ENCODE measurements around the gene SAMD14.

Gene SAMD14

GRCh38 chr17:50128441-50129352 is 1.3 kb downstream of the SAMD14 start:
- Histone ChIP-seq H3K9me3 (ENCODE audit: control insufficient read depth, insufficient read depth, low read length) (no peaks in the 10 kb centered on the region), H3K4me3 (ENCODE audit: low read depth, low read length) (peak overlapping the region; percentile 61), H3K36me3 (ENCODE audit: control insufficient read depth, insufficient read depth, low read length) (no peaks in the 10 kb centered on the region), H3K27ac (ENCODE audit: low read depth, low read length) (peak overlapping the region; percentile 60), H3K4me1 (ENCODE audit: control insufficient read depth, insufficient read depth, low read length) (peaks cover 23% of the 10 kb centered on the region), H3K9ac (ENCODE audit: low read depth, low read length) (no peak overlapping the region), H3K27me3 (ENCODE audit: control insufficient read depth, insufficient read depth, low read length) (peaks cover 21% of the 10 kb centered on the region)

DNA sequence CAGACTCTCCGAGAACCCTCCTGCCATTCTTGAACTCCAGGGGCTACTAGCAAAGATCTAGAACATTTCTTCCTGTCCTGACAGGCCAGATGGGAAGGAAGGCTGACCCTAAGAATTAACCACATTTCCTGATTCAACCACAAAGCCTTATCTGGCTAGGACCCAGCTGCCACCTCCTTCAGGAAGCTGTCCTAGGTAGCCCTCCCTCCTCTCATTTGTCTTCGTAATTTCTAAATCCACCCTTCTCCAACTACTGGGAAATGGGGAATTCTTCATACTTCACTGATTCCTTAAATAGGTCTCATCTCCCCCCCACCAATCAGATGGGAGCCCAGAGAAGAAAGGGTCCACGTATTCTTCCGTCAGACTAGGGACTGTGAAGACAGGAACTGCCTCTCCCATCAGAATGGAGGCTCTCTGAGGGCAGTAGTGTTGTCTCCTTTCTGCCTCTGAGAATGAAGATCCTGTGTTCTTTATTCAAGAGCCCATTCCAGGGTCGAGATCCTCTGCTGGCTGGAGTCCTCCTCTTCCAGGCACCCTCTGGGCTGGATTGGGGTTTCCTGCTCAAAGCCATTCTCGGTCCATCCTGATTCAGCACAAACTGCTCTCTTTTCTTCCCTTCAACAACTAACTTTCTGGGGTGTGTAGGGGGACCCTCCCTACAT is 2.1 kb downstream of the SAMD14 start:
- Histone ChIP-seq H3K27me3 (ENCODE audit: control insufficient read depth, insufficient read depth, low read length) (peaks cover 21% of the 10 kb centered on the region), H3K9me3 (ENCODE audit: control insufficient read depth, insufficient read depth, low read length) (no peaks in the 10 kb centered on the region), H3K9ac (ENCODE audit: low read depth, low read length) (no peak overlapping the region), H3K4me1 (ENCODE audit: control insufficient read depth, insufficient read depth, low read length) (peaks cover 21% of the 10 kb centered on the region), H3K4me3 (ENCODE audit: low read depth, low read length) (peak overlapping the region; percentile 20; the same call in 1 of the 2 replicates), H3K36me3 (ENCODE audit: control insufficient read depth, insufficient read depth, low read length) (no peaks in the 10 kb centered on the region), H3K27ac (ENCODE audit: low read depth, low read length) (peak overlapping the region; percentile 47)

- Histone ChIP-seq H3K36me3 (ENCODE audit: control insufficient read depth, insufficient read depth, low read length) (no peaks in the 10 kb centered on the region), H3K9ac (ENCODE audit: low read depth, low read length) (no peak overlapping the region), H3K4me3 (ENCODE audit: low read depth, low read length) (no peak overlapping the region), H3K27ac (ENCODE audit: low read depth, low read length) (no peak overlapping the region), H3K4me1 (ENCODE audit: control insufficient read depth, insufficient read depth, low read length) (peaks cover 19% of the 10 kb centered on the region), H3K27me3 (ENCODE audit: control insufficient read depth, insufficient read depth, low read length) (peaks cover under 1% of the 10 kb centered on the region; the same call in 1 of the 2 replicates), H3K9me3 (ENCODE audit: control insufficient read depth, insufficient read depth, low read length) (no peaks in the 10 kb centered on the region)
Observed at GRCh38 chr17:50125420-50125997, 4.5 kb downstream of the SAMD14 start.

- Histone ChIP-seq H3K27me3 (ENCODE audit: control insufficient read depth, insufficient read depth, low read length) (peaks cover 14% of the 10 kb centered on the region), H3K27ac (ENCODE audit: low read depth, low read length) (peak overlapping the region; percentile 73), H3K9ac (ENCODE audit: low read depth, low read length) (no peak overlapping the region), H3K4me1 (ENCODE audit: control insufficient read depth, insufficient read depth, low read length) (peaks cover 19% of the 10 kb centered on the region), H3K9me3 (ENCODE audit: control insufficient read depth, insufficient read depth, low read length) (no peaks in the 10 kb centered on the region), H3K36me3 (ENCODE audit: control insufficient read depth, insufficient read depth, low read length) (no peaks in the 10 kb centered on the region), H3K4me3 (ENCODE audit: low read depth, low read length) (no peak overlapping the region)
Observed at GRCh38 chr17:50123649-50124349, 6.2 kb downstream of the SAMD14 start.

- Histone ChIP-seq H3K27me3 (ENCODE audit: control insufficient read depth, insufficient read depth, low read length) (peaks cover 21% of the 10 kb centered on the region), H3K4me3 (ENCODE audit: low read depth, low read length) (no peak overlapping the region), H3K4me1 (ENCODE audit: control insufficient read depth, insufficient read depth, low read length) (peaks cover 18% of the 10 kb centered on the region), H3K27ac (ENCODE audit: low read depth, low read length) (peak overlapping the region; percentile 73), H3K9me3 (ENCODE audit: control insufficient read depth, insufficient read depth, low read length) (no peaks in the 10 kb centered on the region), H3K36me3 (ENCODE audit: control insufficient read depth, insufficient read depth, low read length) (no peaks in the 10 kb centered on the region), H3K9ac (ENCODE audit: low read depth, low read length) (no peak overlapping the region)
Observed at GRCh38 chr17:50122945-50123344, 7.0 kb downstream of the SAMD14 start.

DNA sequence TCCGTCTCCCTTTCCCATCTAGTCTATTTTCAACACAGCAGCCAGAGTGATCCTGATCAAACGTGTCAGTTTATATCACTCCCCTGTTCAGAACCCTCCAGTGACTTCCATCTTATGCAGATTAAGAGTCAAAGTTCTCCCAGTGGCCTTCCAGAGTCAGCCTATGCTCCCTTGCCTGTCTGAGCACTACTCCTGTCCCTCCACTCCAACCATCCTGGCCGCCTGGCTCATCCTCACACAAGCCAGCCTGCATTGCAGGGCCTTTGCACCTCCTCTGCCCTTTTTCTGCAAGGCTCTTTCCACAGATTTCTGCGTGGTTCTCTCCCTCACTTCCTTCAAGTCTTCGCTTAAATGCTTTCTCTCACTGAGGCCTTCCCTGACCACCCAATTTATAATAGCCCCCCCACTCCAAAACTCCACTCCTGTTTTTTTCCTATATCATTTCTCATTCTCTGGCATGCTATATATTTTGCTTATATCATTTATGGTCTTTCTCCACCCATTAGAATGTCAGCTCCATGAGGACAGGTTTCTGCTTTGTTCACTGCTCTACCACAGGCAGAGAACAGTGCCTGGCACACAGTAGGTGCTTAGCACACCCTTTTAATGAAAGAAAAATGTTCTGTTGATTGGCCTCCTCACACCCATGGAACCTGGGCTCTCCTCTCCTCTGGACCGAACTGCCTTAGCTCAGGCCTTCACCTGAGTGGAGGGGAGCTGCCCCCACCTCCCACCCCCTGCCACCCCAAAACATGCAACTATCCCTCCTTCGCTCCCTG is 9.3 kb downstream of the SAMD14 start:
- Histone ChIP-seq H3K4me3 (ENCODE audit: low read depth, low read length) (no peak overlapping the region), H3K4me1 (ENCODE audit: control insufficient read depth, insufficient read depth, low read length) (peaks cover 12% of the 10 kb centered on the region; the same call in 1 of the 2 replicates), H3K27ac (ENCODE audit: low read depth, low read length) (no peak overlapping the region), H3K36me3 (ENCODE audit: control insufficient read depth, insufficient read depth, low read length) (no peaks in the 10 kb centered on the region), H3K27me3 (ENCODE audit: control insufficient read depth, insufficient read depth, low read length) (peaks cover 24% of the 10 kb centered on the region), H3K9ac (ENCODE audit: low read depth, low read length) (no peak overlapping the region), H3K9me3 (ENCODE audit: control insufficient read depth, insufficient read depth, low read length) (no peaks in the 10 kb centered on the region)

DNA sequence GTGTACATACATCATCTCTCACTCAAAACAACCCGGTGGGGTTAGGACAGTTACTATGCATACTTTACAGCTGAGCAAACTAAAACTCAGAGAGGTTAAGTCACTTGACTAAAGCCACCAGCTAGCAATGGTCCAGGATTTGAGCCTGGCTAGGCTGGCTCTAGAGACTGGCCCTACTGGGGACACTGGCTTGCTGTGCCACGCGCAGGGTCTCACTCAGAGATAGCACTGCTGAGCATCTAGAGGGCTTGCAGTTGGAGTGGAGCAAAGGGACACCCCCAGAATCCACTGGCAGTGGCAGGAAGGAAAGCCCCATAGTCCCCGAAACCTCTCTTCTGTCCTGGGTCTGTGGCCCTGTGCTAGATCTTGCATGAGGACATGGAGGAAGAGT is 11.1 kb downstream of the SAMD14 start:
- peaks cover 24% of the 10 kb centered on the region for H3K27me3 ChIP-seq (ENCODE audit: control insufficient read depth, insufficient read depth, low read length)
- H3K36me3 ChIP-seq (ENCODE audit: control insufficient read depth, insufficient read depth, low read length) = no peaks in the 10 kb centered on the region

GRCh38 chr17:50118076-50118827 is 11.7 kb downstream of the SAMD14 start:
- Histone ChIP-seq H3K4me1 (ENCODE audit: control insufficient read depth, insufficient read depth, low read length) (peaks cover 11% of the 10 kb centered on the region), H3K27ac (ENCODE audit: low read depth, low read length) (no peak overlapping the region), H3K36me3 (ENCODE audit: control insufficient read depth, insufficient read depth, low read length) (no peaks in the 10 kb centered on the region), H3K4me3 (ENCODE audit: low read depth, low read length) (no peak overlapping the region), H3K9ac (ENCODE audit: low read depth, low read length) (no peak overlapping the region), H3K27me3 (ENCODE audit: control insufficient read depth, insufficient read depth, low read length) (peaks cover 24% of the 10 kb centered on the region), H3K9me3 (ENCODE audit: control insufficient read depth, insufficient read depth, low read length) (no peaks in the 10 kb centered on the region)

More for the DNA sequence above, 11.1 kb downstream of the SAMD14 start:
- no peaks in the 10 kb centered on the region for H3K9me3 ChIP-seq (ENCODE audit: control insufficient read depth, insufficient read depth, low read length)
- H3K4me3 ChIP-seq (ENCODE audit: low read depth, low read length) = no peak overlapping the region
- H3K4me1 ChIP-seq (ENCODE audit: control insufficient read depth, insufficient read depth, low read length) = peaks cover 15% of the 10 kb centered on the region
- H3K27ac ChIP-seq (ENCODE audit: low read depth, low read length) = no peak overlapping the region
- no peak overlapping the region for H3K9ac ChIP-seq (ENCODE audit: low read depth, low read length)

DNA sequence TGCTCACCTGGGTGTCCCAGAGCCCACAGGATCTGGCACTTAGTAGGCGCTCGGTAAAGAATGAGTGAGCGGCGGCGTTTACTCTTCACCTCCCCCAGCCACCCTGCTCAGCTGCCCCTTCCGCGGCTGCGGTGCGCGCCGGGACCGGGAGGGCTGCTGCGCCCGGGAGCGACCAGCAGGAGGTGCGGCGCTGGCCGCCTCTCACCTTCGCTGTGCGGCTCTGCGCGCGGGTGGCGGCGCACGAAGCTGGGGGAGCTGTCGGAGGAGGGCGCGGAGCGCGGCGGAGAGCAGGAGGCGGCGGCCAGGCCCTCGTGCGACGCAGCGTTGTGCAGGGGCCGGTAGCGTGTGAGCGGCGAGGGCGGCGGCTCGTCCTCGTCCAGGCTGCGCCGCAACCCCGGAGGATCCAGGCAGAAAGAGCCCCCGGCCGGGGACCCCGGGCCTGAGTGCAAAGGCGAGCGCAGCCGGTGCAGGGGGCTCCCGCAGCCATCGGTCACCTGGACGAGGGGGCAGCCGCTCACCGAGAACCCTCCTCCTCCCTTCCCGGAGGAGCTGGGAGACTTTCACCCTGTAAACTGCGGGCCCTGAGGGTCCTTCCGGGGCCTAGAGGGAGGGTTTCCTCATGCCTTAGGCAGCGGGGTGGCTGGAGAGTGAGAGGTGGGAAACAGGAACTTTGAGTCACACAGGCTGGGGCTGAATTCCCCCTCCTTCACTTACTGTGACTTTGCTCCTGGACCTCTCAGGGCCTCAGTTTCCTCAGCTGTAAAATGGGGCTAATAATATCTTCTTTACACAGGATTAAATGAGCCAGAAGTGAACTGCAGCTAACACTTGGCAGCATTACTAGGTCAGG is 12.5 kb downstream of the SAMD14 start:
- Histone ChIP-seq H3K36me3 (ENCODE audit: control insufficient read depth, insufficient read depth, low read length) (no peaks in the 10 kb centered on the region), H3K4me3 (ENCODE audit: low read depth, low read length) (peak overlapping the region; percentile 36), H3K27ac (ENCODE audit: low read depth, low read length) (peak overlapping the region; percentile 14), H3K9me3 (ENCODE audit: control insufficient read depth, insufficient read depth, low read length) (no peaks in the 10 kb centered on the region), H3K4me1 (ENCODE audit: control insufficient read depth, insufficient read depth, low read length) (peaks cover 9% of the 10 kb centered on the region), H3K27me3 (ENCODE audit: control insufficient read depth, insufficient read depth, low read length) (peaks cover 24% of the 10 kb centered on the region), H3K9ac (ENCODE audit: low read depth, low read length) (no peak overlapping the region; the same call in 1 of the 2 replicates)

Data from HUES48 (cell line).